GM18907 (cell line): ENCODE measurements around the gene RNASE7.

Source experiments
- ATAC-seq: cut with Tn5 transposase; IDR thresholded peaks from one replicate; pipeline ENCODE4 v1.9.1; 2021; ENCODE audit warnings: mild to moderate bottlenecking, moderate library complexity; ENCODE audit not compliant: unreplicated experiment

The RNASE7 gene

GRCh38 chr14:21042918-21043317 lies 756 bp downstream of the RNASE7 start:
- ATAC-seq = no peak

- ATAC-seq = no peak
Observed at GRCh38 chr14:21043387-21043973, 1.3 kb downstream of the RNASE7 start.

GRCh38 chr14:21043974-21044618 lies 1.9 kb downstream of the RNASE7 start:
- no peak for ATAC-seq

- no peak for ATAC-seq
Observed at GRCh38 chr14:21047378-21047781, 5.2 kb downstream of the RNASE7 start.

- ATAC-seq = no peak
Observed at GRCh38 chr14:21048638-21049037, 6.5 kb downstream of the RNASE7 start.

- ATAC-seq = no peak
Observed at GRCh38 chr14:21049271-21049673, 7.1 kb downstream of the RNASE7 start.

- ATAC-seq = no peak
Observed at GRCh38 chr14:21050597-21050996, 8.4 kb downstream of the RNASE7 start.

- no peak for ATAC-seq
Observed at GRCh38 chr14:21053184-21054122, 11.3 kb downstream of the RNASE7 start.

GRCh38 chr14:21054123-21054767 lies 12.1 kb downstream of the RNASE7 start:
- no peak for ATAC-seq

- no peak for ATAC-seq
Observed at GRCh38 chr14:21054768-21055145, 12.6 kb downstream of the RNASE7 start.

- ATAC-seq = no peak
Observed at GRCh38 chr14:21055432-21056117, 13.4 kb downstream of the RNASE7 start.

GRCh38 chr14:21056520-21057163 lies 14.5 kb downstream of the RNASE7 start:
- no peak for ATAC-seq

GRCh38 chr14:21057803-21058675 lies 15.9 kb downstream of the RNASE7 start, which contains the start of gene RNASE8:
TSS of gene RNASE8 (plus strand) at chr14:21057822. CDS start at chr14:21057893, 71 bp downstream.
- ATAC-seq = no peak

GRCh38 chr14:21058903-21059302 lies 16.7 kb downstream of the RNASE7 start:
- no peak for ATAC-seq

GRCh38 chr14:21059842-21060613 lies 17.9 kb downstream of the RNASE7 start:
- ATAC-seq = no peak

GRCh38 chr14:21060614-21061346 lies 18.6 kb downstream of the RNASE7 start:
- ATAC-seq = no peak

- no peak for ATAC-seq
Observed at GRCh38 chr14:21061347-21061668, 19.1 kb downstream of the RNASE7 start.

- ATAC-seq = no peak
Observed at GRCh38 chr14:21063479-21063878, 21.3 kb downstream of the RNASE7 start.
